K562 (cell line): ENCODE results near the gene TDRD9. TPM values are rescaled to one million over a fixed set of nuclear protein-coding genes. Genes with fewer than 3 reads are reported as not detected.

Source experiments
- ATAC-seq: fragments of 200-7000 bp; cut with Tn5 transposase; 3 replicates; pipeline ENCODE4 v1.9.1; 2020; ENCODE audit warnings: moderate library complexity
- BruUV-seq: library from RNA; stranded (reverse); fragments of 400-500 nt; replicated peaks from 2 replicates; lab custom pipeline; 2021; lab: Mats Ljungman, UMichigan
- CTCF ChIA-PET: fragments of 300-600 bp; formaldehyde crosslinking; extraction: SDS; loops from one replicate; lab custom pipeline; 2021; ENCODE audit warnings: low intra/inter-chr PET ratio; lab: Yijun Ruan, JAX
- POLR2A ChIA-PET: fragments of 300-600, 350-650 bp; sonication (Branson Sonifier 250); formaldehyde crosslinking; extraction: SDS; loops from one replicate; lab custom pipeline; 2021; ENCODE audit warnings: antibody characterized with exemption, inconsistent platforms; lab: Yijun Ruan, JAX
- DNase-seq, 4 experiments: peaks; one replicate each; pipeline versions ENCODE4 v3.0.0 to v3.0.0-alpha.2; 2011 to 2018; ENCODE audit warnings: low spot score in 3 of 4, mixed read lengths in 3 of 4; ENCODE audit errors: extremely low read depth in 1 of 4
- FAIRE-seq: peaks from 2 replicates; lab custom pipeline; 2011; peaks lifted over from hg19 to GRCh38; lab: Jason Lieb, UNC
- H2AFZ ChIP-seq: 2 replicates; pipeline ENCODE4 v1.6.0; 2011; ENCODE audit warnings: low read depth, low read length, control low read depth, inconsistent platforms
- H3K27ac ChIP-seq: fragments of 200-600 bp; 3 replicates; pipeline ENCODE4 v1.8.0; 2011; ENCODE audit warnings: low read depth, mild to moderate bottlenecking, control low read depth, inconsistent platforms, low read length, moderate library complexity, mixed read lengths; ENCODE audit errors: extremely low read depth
- H3K27me3 ChIP-seq, 2 experiments: fragments of 300-600 bp in 1 of 2; 2 replicates in 1 of 2; 3 replicates in 1 of 2; pipeline versions ENCODE4 v1.6.0 to v1.8.0; 2011; ENCODE audit warnings: inconsistent platforms in 2 of 2, low read length in 2 of 2, mild to moderate bottlenecking in 1 of 2, mixed read lengths in 1 of 2, moderate library complexity in 1 of 2; ENCODE audit not compliant: control insufficient read depth in 2 of 2, insufficient read depth in 2 of 2
- H3K36me3 ChIP-seq: fragments of 300-600 bp; 3 replicates; pipeline ENCODE4 v1.8.0; 2011; ENCODE audit warnings: mild to moderate bottlenecking, low read length, inconsistent platforms; ENCODE audit not compliant: control insufficient read depth, insufficient read depth
- H3K4me1 ChIP-seq, 2 experiments: fragments of 200-600 bp in 1 of 2; replicated peaks in 1 of 2; 2 replicates in 1 of 2; 3 replicates in 1 of 2; pipeline versions ENCODE4 v1.5.1 to v1.8.0; 2011; ENCODE audit warnings: inconsistent platforms in 2 of 2, low read length in 2 of 2, mild to moderate bottlenecking in 1 of 2, mixed read lengths in 1 of 2, moderate library complexity in 1 of 2; ENCODE audit not compliant: control insufficient read depth in 2 of 2, insufficient read depth in 2 of 2
- H3K4me2 ChIP-seq: 2 replicates; pipeline ENCODE4 v1.6.1; 2011; ENCODE audit warnings: low read length, control low read depth, inconsistent platforms, mixed read lengths; ENCODE audit not compliant: insufficient read depth
- H3K4me3 ChIP-seq: fragments of 200-600 bp; sonication (generic), shearing (Covaris generic); 2 replicates; pipeline ENCODE4 v1.5.1; 2016; ENCODE audit warnings: control low read depth, inconsistent platforms
- H3K79me2 ChIP-seq: fragments of 200-600 bp; 3 replicates; pipeline ENCODE4 v1.8.0; 2011; ENCODE audit warnings: low read length, inconsistent platforms; ENCODE audit not compliant: control insufficient read depth, insufficient read depth
- H3K9ac ChIP-seq, 2 experiments: 2 replicates each; pipeline versions ENCODE4 v1.6.0 to v1.6.1; 2011; ENCODE audit warnings: low read depth in 2 of 2, low read length in 2 of 2, control low read depth in 1 of 2, inconsistent platforms in 1 of 2, mild to moderate bottlenecking in 1 of 2, mixed read lengths in 1 of 2; ENCODE audit not compliant: insufficient read depth in 1 of 2
- H3K9me1 ChIP-seq: one replicate; pipeline ENCODE4 v1.6.0; 2011; ENCODE audit warnings: inconsistent platforms, mild to moderate bottlenecking, low read length, moderate library complexity; ENCODE audit not compliant: control insufficient read depth, insufficient read depth
- H3K9me3 ChIP-seq: replicated peaks from 2 replicates; pipeline ENCODE4 v1.5.1; 2011; ENCODE audit warnings: low read depth, low read length, inconsistent platforms; ENCODE audit not compliant: control insufficient read depth, insufficient read depth
- H4K20me1 ChIP-seq: replicated peaks from 2 replicates; pipeline ENCODE4 v1.6.1; 2011; ENCODE audit warnings: low read length, inconsistent platforms, mixed read lengths; ENCODE audit not compliant: control insufficient read depth, insufficient read depth
- CTCF ChIP-seq, 3 experiments: IDR thresholded peaks in 2 of 3; conservative IDR thresholded peaks in 1 of 3; 2 replicates each; pipeline ENCODE4 v1.5.1; 2011 to 2012; ENCODE audit warnings: low read length in 3 of 3, mild to moderate bottlenecking in 3 of 3, control low read depth in 2 of 3, improper control_type of control experiment in 1 of 3, inconsistent platforms in 1 of 3, low read depth in 1 of 3, mixed read lengths in 1 of 3, moderate library complexity in 1 of 3; ENCODE audit not compliant: insufficient read depth in 2 of 3
- HNRNPLL ChIP-seq: fragments of 200-400 bp; formaldehyde crosslinking; IDR thresholded peaks from 2 replicates; pipeline ENCODE4 v1.6.1; 2017; ENCODE audit warnings: low read length, low read depth, mild to moderate bottlenecking; ENCODE audit not compliant: poor library complexity, severe bottlenecking
- VEZF1 ChIP-seq: fragments of 200-800 bp; sonication (Bioruptor generic); IDR thresholded peaks from 2 replicates; pipeline ENCODE4 v1.6.1; 2017; ENCODE audit warnings: missing genetic modification characterization, missing compliant biosample characterization
- ZBTB8A ChIP-seq: fragments of 450-650 bp; IDR thresholded peaks from 2 replicates; pipeline ENCODE4 v1.6.1; 2018; ENCODE audit warnings: mild to moderate bottlenecking, moderate library complexity; ENCODE audit not compliant: partially characterized antibody
- WGBS: fragments of 100-300 bp; shearing (Covaris generic); methylation state at CpG from one replicate; pipeline ENCODE4 v1.1.6; 2016; ENCODE audit warnings: low coverage, mixed read lengths; ENCODE audit not compliant: insufficient coverage; ENCODE audit errors: missing lambda C conversion rate; 5-methylcytosine and 5-hydroxymethylcytosine counted together
- in situ Hi-C: fragments of 300-500 bp; cut with MboI; formaldehyde crosslinking; loops from 4 replicates; pipeline ENCODE4 v1.15.0; 2018; ENCODE audit warnings: inconsistent platforms, mixed read lengths
- intact Hi-C: fragments of 100-400 bp; cut with micrococcal nuclease; formaldehyde crosslinking; loops from 2 replicates; pipeline ENCODE4 v1.14.2; 2022
- polyA plus RNA-seq, 8 experiments: library from polyadenylated mRNA; depleted of rRNA in 4 of 8; stranded (reverse) in 5 of 8; unstranded in 3 of 8; fragments of >200 nt; fragmentation: Nextera tagmentation in 2 of 8; fragmentation: Illumina TruSeq in 1 of 8; extraction: Ambion mirVana in 2 of 8; extraction: Trizol in 1 of 8; gene quantifications; 2 replicates each; pipeline versions ENCODE4 v1.2.1 to v1.2.3, GENCODE V29; 2011 to 2014; ENCODE audit warnings: inconsistent platforms in 1 of 8, missing spikeins in 1 of 8
- total RNA-seq, 7 experiments: library from RNA; depleted of rRNA in 6 of 7; stranded (reverse); fragments of >200 nt in 6 of 7; fragmentation: Illumina TruSeq in 2 of 7; extraction: Trizol in 2 of 7; gene quantifications; 2 replicates each; pipeline versions ENCODE4 v1.2.1 to v1.2.3, GENCODE V29; 2011 to 2021; ENCODE audit warnings: low replicate concordance in 1 of 7

TDRD9 gene
- total and polyA plus RNA-seq, 9 of the 15 experiments (the other 6 are each of a cell fraction or from before 2014, with no cell fraction given), result 0.04 to 0.14 (median 0.04) TPM; not detected in 5

- ChIA-PET CTCF (no interaction called here), POLR2A (interaction anchor here (0.7 kb wide), 1 partner anchor 59 kb away, joined by 3 read pairs; no protein-coding TSS in a partner anchor)
- intact Hi-C loops (no loop called here), in situ Hi-C loops (no loop called here)
- no peak within 1 kb of the TSS for H3K4me2 ChIP-seq
- DNase-seq (peak; percentile 11 to 87 (median 84)), ATAC-seq (peak; percentile 84), FAIRE-seq (no peak)
- peaks cover 0 to 13% of the 10 kb centered on the region in 2 experiments; a peak in 2 of 5 replicates for H3K4me1 ChIP-seq
- no TSS peak for BruUV-seq
- no peak within 1 kb of the TSS for H3K4me3 ChIP-seq
- H3K27me3 ChIP-seq, result peaks cover 0 to 30% of the 10 kb centered on the region in 2 experiments; a peak in 2 of 5 replicates
- no peak for TF ChIP-seq ZBTB8A
- TF ChIP-seq CTCF (IDR thresholded peaks at IDR 0.05 in 2 of 3, conservative IDR thresholded peaks at IDR 0.05 in 1 of 3; ENCODE audit: insufficient read depth in 2 of 3, low read depth in 1 of 3, low read length in 3 of 3), result 0 out of 6 replicates have a peak, but pooled peaks of 1 of the 3 experiments have one; percentile 8
- TF ChIP-seq HNRNPLL, result no peak
- peak; percentile 28; the same call in 1 of the 2 replicates for TF ChIP-seq VEZF1 (CRISPR knock-in tag)
- no peaks in the 10 kb centered on the region for H3K9me3 ChIP-seq
- no peaks in the 10 kb centered on the region for H4K20me1 ChIP-seq
- H3K9ac ChIP-seq, result no peak within 1 kb of the TSS
- no peaks in the 10 kb centered on the region for H3K79me2 ChIP-seq
- no peak within 1 kb of the TSS for H3K27ac ChIP-seq
- H2AFZ ChIP-seq, result no peak within 1 kb of the TSS
- no peaks in the 10 kb centered on the region for H3K36me3 ChIP-seq
- WGBS, result 50% methylated on average over 12 of the region's 70 CpGs
- no peaks in the 10 kb centered on the region for H3K9me1 ChIP-seq
These were observed 157.0 kb downstream of the TDRD9 start, which contains the start of gene ASPG for GRCh38 chr14:104085032-104085888. ASPG (plus strand) TSS chr14:104085700; CDS start chr14:104085771, 71 bp downstream.
